Transverse colon (tissue), 4 donors: ENCODE data around the gene JOSD1. TPM values are rescaled to one million over a fixed set of nuclear protein-coding genes. Genes with fewer than 3 reads are reported as not detected.
A peak's percentile ranks its signal among the peaks of the same experiment; 100 is the strongest.

Source experiments
- DNase-seq: peaks from one replicate; pipeline ENCODE4 v3.0.0-alpha.2; 2019
- H3K27ac ChIP-seq, 4 donors: fragments of 200-600 bp; sonication (generic); 2 replicates each; pipeline ENCODE4 v1.5.1; 2016 to 2018; ENCODE audit warnings: inconsistent platforms in 4 of 4
- H3K27me3 ChIP-seq: fragments of 200-600 bp; sonication (generic); 2 replicates; pipeline ENCODE4 v1.5.1; 2017; ENCODE audit warnings: inconsistent platforms
- H3K36me3 ChIP-seq, 4 donors: fragments of 200-600 bp; sonication (generic); 2 replicates each; pipeline ENCODE4 v1.5.1; 2017 to 2019; ENCODE audit warnings: inconsistent platforms in 4 of 4
- H3K4me1 ChIP-seq, 4 donors: fragments of 200-600 bp; sonication (generic); 2 replicates each; pipeline ENCODE4 v1.5.1; 2017 to 2020; ENCODE audit warnings: inconsistent platforms in 4 of 4
- H3K4me3 ChIP-seq, 4 donors: fragments of 200-600 bp; sonication (generic); 1 replicate in 1 of 4; 2 replicates in 3 of 4; pipeline versions ENCODE4 v1.5.1 to v1.6.1; 2017 to 2019; ENCODE audit warnings: inconsistent platforms in 4 of 4
- H3K9me3 ChIP-seq, 2 donors: fragments of 200-600 bp; sonication (generic); 2 replicates each; pipeline ENCODE4 v1.5.1; 2017 to 2019; ENCODE audit warnings: inconsistent platforms in 2 of 2
- CTCF ChIP-seq, 5 experiments: fragments of 200-600 bp in 3 of 5; fragments of 450-650 bp in 2 of 5; sonication (generic) in 3 of 5; IDR thresholded peaks; 1 replicate in 2 of 5; 2 replicates in 3 of 5; pipeline ENCODE4 v1.5.1; 2016 to 2017; ENCODE audit warnings: antibody characterized with exemption in 5 of 5, inconsistent platforms in 3 of 5, mild to moderate bottlenecking in 2 of 5, moderate library complexity in 1 of 5
- EP300 ChIP-seq: sonication (generic); formaldehyde crosslinking; IDR thresholded peaks from one replicate; pipeline ENCODE4 v1.6.1; 2017; ENCODE audit warnings: antibody characterized with exemption, low read depth
- POLR2A ChIP-seq: fragments of 450-650 bp; IDR thresholded peaks from one replicate; pipeline ENCODE4 v1.6.1; 2016; ENCODE audit warnings: antibody characterized with exemption, mild to moderate bottlenecking, moderate library complexity
- POLR2AphosphoS5 ChIP-seq, 3 donors: sonication (generic); formaldehyde crosslinking; IDR thresholded peaks; one replicate each; pipeline ENCODE4 v1.6.1; 2016; ENCODE audit warnings: antibody characterized with exemption in 3 of 3
- WGBS, 2 donors: methylation state at CpG; one replicate each; pipeline ENCODE4 v1.1.5; 2018; ENCODE audit warnings: low coverage in 1 of 2; 5-methylcytosine and 5-hydroxymethylcytosine counted together
- in situ Hi-C, 4 donors: fragments of 200-750 bp; cut with MboI; loops; one replicate each; pipeline versions ENCODE4 v1.15.0 to v1.15.1; 2017; ENCODE audit warnings: low sequenced_read_pairs in 3 of 4, low pct_ligation_motif_present in 1 of 4, low pct_unique_long_range_greater_than_20kb in 1 of 4
- intact Hi-C: fragments of 100-400 bp; cut with DNase I; formaldehyde crosslinking; loops from one replicate; pipeline ENCODE4 v1.15.1; 2023; ENCODE audit warnings: low total_unique reads
- total RNA-seq, 4 donors: library from RNA; depleted of rRNA; stranded (reverse); fragments of >200 nt; gene quantifications; one replicate each; pipeline ENCODE4 v1.1.0, GENCODE V29; 2016

JOSD1 gene
- total RNA-seq, 4 donors from 2014 or later: 34.6 to 189 (median 138) TPM

GRCh38 chr22:38745676-38746460 lies 45.1 kb upstream of the JOSD1 start:
- WGBS, 2 donors: 88 to 100% methylated on average over 2 to 13 of the region's 14 CpGs
- intact Hi-C loops (no loop called here), in situ Hi-C loops (no loop called here)
- peaks cover 0 to 12% (median 6%) of the 10 kb centered on the region in 4 donors for H3K4me1 ChIP-seq
- H3K36me3 ChIP-seq: peaks cover 0 to 91% (median 37%) of the 10 kb centered on the region in 4 donors
- no peaks in the 10 kb centered on the region for H3K27me3 ChIP-seq
- H3K4me3 ChIP-seq: no peak overlapping the region
- DNase-seq: peak; percentile 73
- no peaks in the 10 kb centered on the region for H3K9me3 ChIP-seq
- TF ChIP-seq POLR2AphosphoS5 (IDR thresholded peaks at IDR 0.05) (no peak), CTCF (IDR thresholded peaks at IDR 0.05) (no peak), POLR2A (no peak), EP300 (no peak)
- H3K27ac ChIP-seq: peak overlapping the region in 3 of 4 donors; percentile 15 to 28 (median 22)

- 97% methylated on average over 6 of the region's 6 CpGs; no CpG with 5 or more reads in 1 of the 2 donors for WGBS, 2 donors
- intact Hi-C loops: no loop called here
- peaks cover 0 to 7% (median 2%) of the 10 kb centered on the region in 4 donors for H3K4me1 ChIP-seq
- no peak overlapping the region for H3K4me3 ChIP-seq
- H3K9me3 ChIP-seq: no peaks in the 10 kb centered on the region
- no peaks in the 10 kb centered on the region for H3K27me3 ChIP-seq
- DNase-seq: no peak
- no peak for TF ChIP-seq EP300
- no peak for TF ChIP-seq CTCF (IDR thresholded peaks at IDR 0.05)
- no peak for TF ChIP-seq POLR2A
- no peak for TF ChIP-seq POLR2AphosphoS5 (IDR thresholded peaks at IDR 0.05)
- H3K36me3 ChIP-seq: peaks cover 0 to 93% (median 37%) of the 10 kb centered on the region in 4 donors
- in situ Hi-C loops: no loop called here
- no peak overlapping the region for H3K27ac ChIP-seq
These were observed 44.2 kb upstream of the JOSD1 start for GRCh38 chr22:38744981-38745380.

GRCh38 chr22:38742176-38742942 lies 41.6 kb upstream of the JOSD1 start:
- intact Hi-C loops: no loop called here
- Histone ChIP-seq H3K36me3 (peaks cover 0 to 93% (median 43%) of the 10 kb centered on the region in 4 donors), H3K4me1 (peaks cover 0 to 7% (median 2%) of the 10 kb centered on the region in 4 donors), H3K4me3 (no peak overlapping the region), H3K27ac (no peak overlapping the region), H3K9me3 (no peaks in the 10 kb centered on the region), H3K27me3 (no peaks in the 10 kb centered on the region)
- DNase-seq: no peak
- WGBS, 2 donors: 93 to 96% methylated on average over 8 to 25 of the region's 25 CpGs
- TF ChIP-seq POLR2A: no peak
- TF ChIP-seq POLR2AphosphoS5 (IDR thresholded peaks at IDR 0.05): no peak
- TF ChIP-seq EP300: no peak
- no peak for TF ChIP-seq CTCF (IDR thresholded peaks at IDR 0.05)
- in situ Hi-C loops: no loop called here

GRCh38 chr22:38741576-38741975 lies 40.8 kb upstream of the JOSD1 start:
- no peak overlapping the region for H3K27ac ChIP-seq
- peaks cover 0 to 93% (median 46%) of the 10 kb centered on the region in 4 donors for H3K36me3 ChIP-seq
- 93 to 97% methylated on average over 3 to 10 of the region's 10 CpGs for WGBS, 2 donors
- in situ Hi-C loops: no loop called here
- intact Hi-C loops: no loop called here
- no peak overlapping the region for H3K4me3 ChIP-seq
- H3K9me3 ChIP-seq: no peaks in the 10 kb centered on the region
- peaks cover 0 to 7% (median 2%) of the 10 kb centered on the region in 4 donors for H3K4me1 ChIP-seq
- DNase-seq: no peak
- no peaks in the 10 kb centered on the region for H3K27me3 ChIP-seq
- TF ChIP-seq POLR2AphosphoS5 (IDR thresholded peaks at IDR 0.05) (no peak), EP300 (no peak), POLR2A (no peak), CTCF (IDR thresholded peaks at IDR 0.05) (no peak)
